Measurements from ENCODE around the gene IKBIP. TPM values are rescaled to one million over a fixed set of nuclear protein-coding genes. Genes with fewer than 3 reads are reported as not detected.

IKBIP gene
- total RNA-seq = 10 to 100 TPM; 13.2 to 28.4 (median 24.7) TPM

GRCh38 chr12:98644712-98645571, at the start of gene IKBIP, which contains the start of gene APAF1:
Gene IKBIP (minus strand): TSS chr12:98644788. CDS start chr12:98644701, 87 bp downstream.
Gene APAF1 (plus strand): TSS chr12:98645290. CDS start chr12:98648360, 3,070 bp downstream.
- no peak for TF ChIP-seq CTCF (IDR thresholded peaks at IDR 0.05; ENCODE audit: low read depth)

GRCh38 chr12:98691351-98691750, 46.8 kb upstream of the IKBIP start:
- no peak for TF ChIP-seq CTCF (IDR thresholded peaks at IDR 0.05; ENCODE audit: low read depth)

GRCh38 chr12:98686603-98687002, 42.0 kb upstream of the IKBIP start:
- TF ChIP-seq CTCF (IDR thresholded peaks at IDR 0.05; ENCODE audit: low read depth) = no peak

- no peak for TF ChIP-seq CTCF (IDR thresholded peaks at IDR 0.05; ENCODE audit: low read depth)
These were observed 39.6 kb upstream of the IKBIP start for GRCh38 chr12:98684199-98684598.

- TF ChIP-seq CTCF (IDR thresholded peaks at IDR 0.05; ENCODE audit: low read depth) = no peak
These were observed 35.0 kb upstream of the IKBIP start for GRCh38 chr12:98679611-98680005.

GRCh38 chr12:98678946-98679610, 34.5 kb upstream of the IKBIP start:
- no peak for TF ChIP-seq CTCF (IDR thresholded peaks at IDR 0.05; ENCODE audit: low read depth)

GRCh38 chr12:98678236-98678945, 33.8 kb upstream of the IKBIP start:
- TF ChIP-seq CTCF (IDR thresholded peaks at IDR 0.05; ENCODE audit: low read depth) = no peak

All from subcutaneous adipose tissue (tissue), 4 donors.